LNCAP (cell line): ENCODE data around the gene ABCA13.

Experiments
- TF ChIP-seq, protein P1 (sequence below): fragments of 450-650 bp; IDR thresholded peaks from 2 replicates; pipeline ENCODE4 v1.5.1; 2017; ENCODE audit warnings: mild to moderate bottlenecking

ABCA13 gene

DNA sequence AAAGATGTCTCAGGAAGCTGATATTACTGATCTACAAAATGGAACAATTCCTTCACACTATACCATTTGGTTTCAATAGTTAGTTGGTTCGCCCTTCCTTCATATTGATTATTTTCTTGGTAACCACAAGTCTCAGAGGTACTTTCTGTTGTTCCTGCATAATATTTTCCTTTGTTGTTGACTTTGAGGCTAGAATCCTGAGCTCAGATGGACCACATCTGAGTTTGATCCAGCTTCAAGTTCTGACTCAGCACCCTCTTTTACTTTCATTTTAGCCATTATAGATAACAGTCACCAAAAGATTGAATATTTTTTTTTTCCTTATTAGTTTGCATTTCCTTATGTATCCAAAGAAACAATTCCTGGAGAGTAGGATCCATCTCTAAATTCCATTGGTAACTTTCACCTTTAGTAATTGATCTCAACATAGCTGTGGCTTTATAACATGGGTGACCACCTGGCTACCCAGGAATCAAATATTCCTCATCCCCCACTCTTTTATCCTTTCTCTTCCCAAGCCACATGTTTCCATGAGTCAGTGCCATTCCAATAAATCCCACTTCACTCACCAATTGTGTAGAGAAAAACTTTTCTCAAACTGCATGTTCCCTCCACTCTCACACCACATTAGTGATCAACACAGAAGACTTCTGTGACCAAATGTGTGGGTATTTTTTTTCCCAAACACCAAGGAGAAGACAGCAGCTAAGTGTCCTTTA, 9.7 kb upstream of the ABCA13 start:
- TF ChIP-seq, protein P1, sequence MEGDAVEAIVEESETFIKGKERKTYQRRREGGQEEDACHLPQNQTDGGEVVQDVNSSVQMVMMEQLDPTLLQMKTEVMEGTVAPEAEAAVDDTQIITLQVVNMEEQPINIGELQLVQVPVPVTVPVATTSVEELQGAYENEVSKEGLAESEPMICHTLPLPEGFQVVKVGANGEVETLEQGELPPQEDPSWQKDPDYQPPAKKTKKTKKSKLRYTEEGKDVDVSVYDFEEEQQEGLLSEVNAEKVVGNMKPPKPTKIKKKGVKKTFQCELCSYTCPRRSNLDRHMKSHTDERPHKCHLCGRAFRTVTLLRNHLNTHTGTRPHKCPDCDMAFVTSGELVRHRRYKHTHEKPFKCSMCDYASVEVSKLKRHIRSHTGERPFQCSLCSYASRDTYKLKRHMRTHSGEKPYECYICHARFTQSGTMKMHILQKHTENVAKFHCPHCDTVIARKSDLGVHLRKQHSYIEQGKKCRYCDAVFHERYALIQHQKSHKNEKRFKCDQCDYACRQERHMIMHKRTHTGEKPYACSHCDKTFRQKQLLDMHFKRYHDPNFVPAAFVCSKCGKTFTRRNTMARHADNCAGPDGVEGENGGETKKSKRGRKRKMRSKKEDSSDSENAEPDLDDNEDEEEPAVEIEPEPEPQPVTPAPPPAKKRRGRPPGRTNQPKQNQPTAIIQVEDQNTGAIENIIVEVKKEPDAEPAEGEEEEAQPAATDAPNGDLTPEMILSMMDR = no peak

DNA sequence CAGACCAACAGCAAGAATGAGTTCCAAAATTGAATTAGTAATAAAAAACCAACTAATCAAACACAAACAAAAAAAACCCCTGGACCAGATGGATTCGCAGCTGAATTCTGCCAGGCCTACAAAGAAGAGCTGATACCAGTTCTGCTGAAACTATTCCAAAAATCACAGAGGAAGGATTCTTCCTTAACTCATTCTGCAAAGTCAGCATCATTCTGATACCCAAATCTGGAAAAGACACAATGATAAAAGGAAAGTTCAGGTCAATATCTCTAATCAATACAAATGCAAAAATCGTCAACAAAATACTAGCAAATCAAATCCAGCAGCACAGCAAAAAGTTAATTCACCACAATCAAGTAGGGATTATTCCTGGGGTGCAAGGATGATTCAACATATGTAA, 6.1 kb upstream of the ABCA13 start:
- TF ChIP-seq, protein P1 = no peak

DNA sequence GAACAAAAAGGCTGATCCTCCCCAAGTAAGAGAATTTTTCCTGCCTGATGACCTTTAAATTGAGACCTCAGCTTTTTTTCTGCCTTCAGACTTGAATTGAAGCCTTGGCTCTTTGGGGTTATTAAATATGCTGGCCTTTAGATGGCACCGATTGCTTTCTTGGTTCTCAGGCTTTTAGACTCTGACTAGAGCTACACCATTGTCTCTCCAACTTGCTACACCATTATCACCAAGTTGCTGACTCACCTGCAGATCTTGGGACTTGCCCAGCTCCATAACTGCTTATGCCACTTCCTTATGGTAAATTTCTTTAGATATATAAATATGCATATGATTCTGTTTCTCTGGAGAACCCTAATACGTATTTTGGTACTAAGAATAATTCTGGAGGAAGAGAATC, 3.1 kb upstream of the ABCA13 start:
- TF ChIP-seq, protein P1 = no peak

DNA sequence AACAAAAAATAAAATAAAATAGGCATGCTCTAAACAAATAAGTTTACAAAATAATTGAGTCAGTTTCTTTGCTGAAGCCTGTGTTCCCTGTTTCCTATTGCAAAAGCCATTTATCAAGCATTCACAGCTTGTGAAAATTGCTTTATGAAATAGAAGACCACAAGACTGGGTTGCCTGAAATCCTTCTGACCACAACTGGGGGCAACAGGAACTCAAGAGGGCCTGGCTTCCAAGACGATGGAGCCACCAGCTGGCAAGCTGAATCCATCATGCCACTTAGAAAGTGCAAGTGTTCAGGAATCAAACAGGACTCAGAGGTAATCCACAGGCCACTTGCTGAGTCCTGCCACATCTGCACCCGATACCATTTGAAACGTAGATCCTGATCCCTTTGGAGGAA, 752 bp upstream of the ABCA13 start:
- TF ChIP-seq, protein P1 = no peak

DNA sequence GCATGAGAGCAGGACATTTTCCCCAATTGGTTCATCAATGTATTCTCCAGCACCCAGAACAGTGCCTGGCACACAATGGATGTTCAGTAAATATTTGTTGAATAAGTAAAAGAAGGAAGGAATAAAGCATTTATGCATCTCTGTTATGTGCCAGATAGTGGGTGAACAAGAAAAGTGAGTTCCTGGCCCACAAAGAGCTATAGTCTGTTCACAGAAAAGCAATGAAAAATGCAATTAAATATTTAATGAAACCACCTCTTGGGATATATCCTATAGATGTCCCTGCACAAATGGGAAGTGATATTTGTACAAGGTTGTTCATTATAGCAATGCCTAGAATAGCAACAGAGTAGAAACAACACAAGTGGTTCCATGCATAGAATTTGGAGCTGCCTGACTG, 2.1 kb downstream of the ABCA13 start:
- TF ChIP-seq, protein P1 = no peak

DNA sequence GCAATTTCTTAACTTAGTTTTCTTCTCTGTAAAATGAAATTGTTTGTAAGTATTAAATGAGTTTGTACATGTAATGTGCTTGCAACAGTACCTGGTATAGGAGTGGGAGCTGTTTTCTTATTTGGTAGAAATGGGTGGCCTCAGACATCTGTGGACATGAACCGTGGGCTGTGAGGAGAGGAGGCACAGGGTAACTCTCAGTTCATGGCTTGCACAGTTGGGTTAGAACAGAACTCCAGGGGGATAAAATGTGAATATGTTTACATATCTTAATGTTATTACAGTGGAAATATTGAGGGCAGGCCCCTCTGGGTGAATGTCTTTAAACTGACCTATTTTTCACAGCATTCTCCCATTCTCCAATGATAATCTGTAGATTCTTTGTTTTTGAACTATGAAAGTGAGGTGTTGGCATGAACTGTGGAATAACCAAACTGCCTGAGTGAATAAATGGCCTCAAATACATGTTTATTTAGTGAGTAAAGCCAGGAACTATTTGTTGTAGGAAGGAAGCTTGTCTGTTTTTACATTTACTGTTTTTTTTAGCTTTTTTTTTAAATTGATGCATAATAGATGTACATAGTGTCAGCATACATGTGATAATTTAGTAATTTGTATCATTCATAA, 2.6 kb downstream of the ABCA13 start:
- TF ChIP-seq, protein P1 = no peak

DNA sequence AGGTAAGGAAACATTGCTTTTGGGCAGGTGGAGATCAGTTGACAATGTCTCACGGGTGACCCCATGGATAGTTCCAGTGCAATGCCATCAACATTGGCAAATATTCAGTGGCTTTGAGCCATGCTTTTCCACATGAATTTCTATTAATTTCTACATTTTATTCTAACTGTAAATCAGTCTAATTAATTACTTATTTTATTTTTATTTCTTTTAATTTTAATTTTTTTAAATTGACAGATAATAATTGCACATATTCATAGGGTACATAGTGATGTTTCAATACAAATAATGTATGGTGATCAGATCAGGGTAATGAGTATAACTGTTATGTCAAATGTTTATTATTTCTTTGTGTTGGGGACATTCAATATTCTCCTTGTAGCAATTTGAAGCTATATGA, 3.8 kb downstream of the ABCA13 start:
- TF ChIP-seq, protein P1 = no peak
